Stimulated activated CD4-positive, alpha-beta T cell treated with anti-CD3 and anti-CD28 coated beads, Interleukin-1b, Interleukin-23, amount 100 ng/mL, for 48 hours (primary cell): ENCODE data around the gene SLC35G2.
A peak's percentile ranks its signal among the peaks of the same experiment; 100 is the strongest.
"Not testable (repeated sequence)": the region's sequence is repeated elsewhere in the genome, so short reads cannot be mapped to it uniquely, and the experiment has no call there.

Source experiments
- DNase-seq: peaks from one replicate; pipeline ENCODE4 v3.0.0-alpha.2; 2020

The SLC35G2 gene

GRCh38 chr3:136835813-136836510 is 17.0 kb downstream of the SLC35G2 start:
- DNase-seq = no peak

DNA sequence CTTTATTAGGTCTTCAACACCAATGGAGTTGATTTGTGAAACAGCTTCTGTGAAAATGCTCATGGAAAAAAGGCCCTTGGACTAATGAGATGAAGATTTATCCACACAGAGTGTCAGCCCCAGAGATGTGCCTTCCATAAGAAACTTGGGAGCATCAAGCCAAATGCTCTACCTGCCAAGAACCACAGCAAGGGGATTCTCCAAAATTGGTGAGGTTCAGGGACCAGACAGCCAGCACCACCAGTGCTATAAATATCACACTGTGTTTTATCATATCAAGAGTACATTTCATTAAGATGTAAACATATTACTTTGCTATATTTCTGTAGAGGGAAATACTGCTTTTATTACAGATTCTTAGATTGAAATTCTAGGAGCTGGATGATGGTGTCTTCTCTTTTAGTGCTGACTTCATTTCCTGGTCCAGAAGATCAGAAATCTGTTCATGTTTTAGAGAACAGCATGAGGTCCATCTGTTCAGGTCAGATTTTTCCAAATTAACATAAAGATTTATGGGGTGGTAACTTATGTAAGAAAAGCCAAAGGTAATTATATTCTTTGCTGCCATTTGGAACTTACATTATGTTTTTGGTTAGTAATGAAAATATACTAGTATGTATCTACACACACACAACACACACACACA is 17.7 kb downstream of the SLC35G2 start:
- DNase-seq = no peak

DNA sequence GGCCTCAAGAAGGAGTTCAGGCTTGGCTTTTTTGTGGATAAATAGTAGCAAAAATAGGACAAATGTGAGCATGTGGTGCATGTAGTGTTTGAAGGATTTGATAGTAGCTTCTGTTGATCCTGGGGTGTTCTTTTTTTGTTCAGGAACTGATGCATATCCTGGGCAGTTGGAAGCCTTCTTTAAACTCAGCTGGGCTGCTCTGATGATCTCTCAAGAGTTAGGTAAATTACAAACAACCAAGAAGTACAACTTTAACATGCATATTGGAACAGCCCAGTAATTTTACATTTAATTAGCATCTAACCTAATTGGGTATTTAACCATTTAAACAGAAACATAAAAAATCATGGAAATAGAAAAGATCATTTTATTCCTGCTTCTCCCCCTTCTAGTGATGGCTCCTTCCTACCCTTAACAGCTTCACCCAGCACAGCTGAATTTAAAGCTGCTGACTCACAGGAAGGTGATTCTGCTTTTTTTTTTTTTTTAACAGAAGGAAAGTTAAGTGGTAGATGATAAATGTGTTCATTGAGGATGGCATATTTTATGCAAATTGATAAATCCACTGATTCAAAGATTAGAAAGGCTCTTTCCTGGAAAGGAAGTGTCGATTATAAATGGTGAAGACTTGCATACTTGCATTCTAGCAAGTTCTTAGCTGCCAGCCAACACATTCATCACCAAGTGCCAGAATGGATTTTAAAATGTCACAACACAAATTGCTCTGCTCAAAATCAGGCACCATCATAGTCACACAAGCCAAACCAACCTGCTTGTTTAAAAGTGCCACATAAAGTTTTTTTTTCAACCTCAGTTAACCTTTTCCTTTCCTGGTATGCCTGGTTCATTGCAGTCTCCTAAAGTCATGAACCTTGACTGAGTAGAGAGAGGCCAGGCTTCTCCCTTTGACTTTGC is 20.0 kb downstream of the SLC35G2 start:
- DNase-seq = no peak

- DNase-seq = no peak
Observed at GRCh38 chr3:136839556-136839931, 20.6 kb downstream of the SLC35G2 start.

- DNase-seq = no peak
Observed at GRCh38 chr3:136840252-136840651, 21.3 kb downstream of the SLC35G2 start.

DNA sequence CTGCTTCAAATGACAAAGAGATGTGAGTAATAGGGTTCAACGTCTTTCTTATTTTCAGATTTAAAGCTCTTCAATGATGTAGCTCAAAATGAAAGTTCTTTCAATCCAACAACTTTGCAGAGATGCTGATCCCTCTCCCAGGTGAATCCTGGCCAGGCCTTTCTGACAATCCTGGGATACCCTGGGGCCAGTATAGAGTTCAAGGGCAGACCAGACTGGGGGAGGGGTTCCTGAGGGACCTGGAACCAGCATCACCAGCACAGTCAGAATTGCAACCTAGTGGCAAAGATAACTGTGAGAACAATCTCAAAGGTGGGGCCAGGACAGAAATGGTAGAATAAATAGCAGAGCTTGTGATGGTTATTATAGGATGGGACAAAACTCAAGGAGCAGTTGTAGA is 23.4 kb downstream of the SLC35G2 start:
- no peak for DNase-seq

GRCh38 chr3:136844724-136845123 is 25.8 kb downstream of the SLC35G2 start:
- DNase-seq = no peak

DNA sequence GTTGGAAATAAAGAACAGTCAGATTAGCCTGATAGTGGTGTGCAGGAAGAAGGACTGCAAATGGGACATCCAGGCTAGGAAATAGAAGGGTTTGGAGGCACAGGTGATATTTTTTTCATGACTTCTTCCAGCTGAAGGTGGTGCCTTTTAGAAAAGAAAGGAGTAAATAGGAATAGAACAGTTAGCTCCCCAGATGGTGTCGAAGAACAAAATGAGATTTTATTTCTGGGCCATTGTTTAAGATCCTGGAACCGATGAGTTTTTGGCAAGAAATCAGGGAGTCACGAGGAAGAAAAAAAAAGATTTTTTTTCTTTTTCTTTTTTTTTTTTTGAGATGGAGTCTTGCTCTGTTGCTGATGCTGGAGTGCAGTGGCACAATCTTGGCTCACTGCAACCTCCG is 33.3 kb downstream of the SLC35G2 start:
- DNase-seq = no peak

GRCh38 chr3:136856665-136857064 is 37.7 kb downstream of the SLC35G2 start:
- DNase-seq = no peak

- DNase-seq = no peak
Observed at GRCh38 chr3:136858381-136858780, 39.5 kb downstream of the SLC35G2 start.

DNA sequence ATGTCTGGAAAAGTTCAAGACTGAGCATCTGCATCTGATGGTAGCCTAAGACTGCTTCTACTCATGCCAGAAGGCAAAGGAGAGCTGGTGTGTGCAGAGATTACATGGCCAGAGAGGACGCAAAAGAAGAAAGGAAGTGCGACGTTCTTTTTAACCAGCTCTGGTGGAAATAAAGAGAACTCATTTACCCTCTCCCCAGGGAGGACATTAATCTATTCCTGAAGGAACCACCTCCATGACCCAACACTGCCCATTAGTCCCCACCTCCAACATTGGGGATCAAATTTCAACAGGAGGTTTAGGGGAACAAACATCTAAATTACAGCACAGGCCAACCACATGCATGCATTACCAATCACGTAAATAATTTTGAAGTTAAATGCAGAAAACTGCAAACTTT is 41.6 kb downstream of the SLC35G2 start:
- no peak for DNase-seq

- peak; percentile 98 for DNase-seq
Observed at GRCh38 chr3:136861890-136862616, 43.1 kb downstream of the SLC35G2 start, which contains the start of gene NCK1. Gene NCK1, plus strand, starts transcription at chr3:136862208. Its CDS starts 65,794 bp downstream, at chr3:136928002.

GRCh38 chr3:136862617-136863322 is 43.8 kb downstream of the SLC35G2 start:
- peak; percentile 41 for DNase-seq

- DNase-seq = no peak
Observed at GRCh38 chr3:136869282-136869681, 50.4 kb downstream of the SLC35G2 start.

GRCh38 chr3:136872258-136872657 is 53.3 kb downstream of the SLC35G2 start:
- DNase-seq = not testable (repeated sequence)

DNA sequence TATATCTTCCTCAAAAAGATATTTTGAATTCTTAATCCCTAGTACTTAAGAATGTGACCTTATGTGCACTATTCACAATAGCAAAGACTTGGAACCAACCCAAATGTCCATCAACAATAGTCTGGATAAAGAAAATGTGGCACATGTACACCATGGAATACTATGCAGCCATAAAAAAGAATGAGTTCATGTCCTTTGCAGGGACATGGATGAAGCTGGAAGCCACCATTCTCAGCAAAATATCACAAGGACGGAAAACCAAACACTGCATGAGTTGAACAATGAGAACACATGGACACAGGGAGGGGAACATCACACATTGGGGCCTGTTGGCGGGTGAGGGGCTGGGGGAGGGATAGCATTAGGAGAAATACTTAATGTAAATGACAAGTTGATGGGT is 60.6 kb downstream of the SLC35G2 start:
- DNase-seq = not testable (repeated sequence)

GRCh38 chr3:136882571-136882970 is 63.6 kb downstream of the SLC35G2 start:
- DNase-seq = no peak

- no peak for DNase-seq
Observed at GRCh38 chr3:136883967-136884720, 65.2 kb downstream of the SLC35G2 start.

DNA sequence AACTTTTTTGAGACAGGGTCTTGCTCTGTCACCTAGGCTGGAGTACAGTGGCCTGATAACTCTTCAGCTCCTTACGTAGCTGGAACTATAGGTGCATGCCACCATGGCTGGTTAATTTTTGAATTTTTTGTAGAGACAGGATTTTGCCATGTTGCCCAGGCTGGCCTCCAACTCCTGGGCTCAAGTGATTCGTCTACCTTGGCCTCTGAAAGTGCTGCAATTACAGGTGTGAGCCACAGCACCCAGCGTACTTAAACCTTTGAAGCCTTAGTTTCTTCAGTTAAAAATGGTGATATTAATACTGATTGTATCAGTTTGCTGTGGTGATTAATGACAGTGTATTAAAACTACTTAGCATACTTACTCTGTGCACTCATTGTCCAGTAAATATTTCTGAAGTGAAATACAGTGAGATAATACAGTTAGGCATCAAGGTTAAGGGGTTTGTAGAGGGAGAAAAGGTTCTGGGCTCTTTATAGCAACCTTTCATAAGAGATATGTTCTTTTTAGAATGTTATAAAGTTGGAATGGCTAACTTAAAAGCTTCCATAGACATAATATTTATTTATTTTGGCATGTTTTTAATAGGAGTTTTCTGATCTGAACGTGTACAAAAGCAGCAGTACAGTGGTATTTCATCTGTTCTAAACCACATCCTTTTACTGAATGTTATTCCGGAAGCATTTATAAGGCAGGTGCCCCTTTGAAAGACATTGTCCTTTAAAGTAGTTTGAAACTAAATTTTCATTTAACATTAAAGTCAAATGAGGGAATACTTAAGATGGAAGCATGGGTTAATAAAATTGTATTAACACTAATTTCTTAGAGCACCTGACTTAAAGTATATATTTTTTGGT is 66.7 kb downstream of the SLC35G2 start:
- no peak for DNase-seq

DNA sequence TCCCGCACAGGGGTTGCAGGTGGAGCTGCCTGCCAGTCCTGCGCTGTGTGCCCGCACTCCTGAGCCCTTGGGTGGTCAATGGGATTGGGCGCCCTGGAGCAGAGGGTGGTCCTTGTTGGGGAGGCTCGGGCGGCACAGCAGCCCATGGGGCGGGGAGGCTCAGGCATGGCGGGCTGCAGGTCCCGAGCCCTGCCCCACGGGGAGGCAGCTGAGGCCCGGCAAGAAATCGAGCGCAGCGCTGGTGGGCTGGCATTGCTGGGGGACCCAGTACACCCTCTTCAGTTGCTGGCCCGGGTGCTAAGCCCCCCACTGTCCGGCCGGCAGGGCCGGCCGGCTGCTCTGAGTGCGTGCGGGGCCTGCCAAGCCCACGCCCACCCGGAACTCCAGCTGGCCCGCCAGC is 71.0 kb downstream of the SLC35G2 start:
- DNase-seq = no peak
